Measurements from ENCODE around the gene ICOSLG. TPM values are rescaled to one million over a fixed set of nuclear protein-coding genes. Genes with fewer than 3 reads are reported as not detected.
A peak's percentile ranks its signal among the peaks of the same experiment; 100 is the strongest.
"Not testable (repeated sequence)": the region's sequence is repeated elsewhere in the genome, so short reads cannot be mapped to it uniquely, and the experiment has no call there.

The ICOSLG gene
- total RNA-seq, 2 experiments from 2014 or later: 1.1 to 1.7 TPM

- H3K36me3 Mint-ChIP-seq; H3K4me1 Mint-ChIP-seq; H3K9me3 Mint-ChIP-seq (ENCODE audit: low read depth); CTCF ChIA-PET; H3K27ac Mint-ChIP-seq; H3K4me3 Mint-ChIP-seq; H3K27me3 Mint-ChIP-seq: not testable (repeated sequence)
- peak; percentile 89 for DNase-seq
- peak; percentile 98 for ATAC-seq
Measured at GRCh38 chr21:44196212-44197155, 44.3 kb downstream of the ICOSLG start.

GRCh38 chr21:44194888-44195287, 45.9 kb downstream of the ICOSLG start:
- H3K4me3 Mint-ChIP-seq; CTCF ChIA-PET; H3K4me1 Mint-ChIP-seq; ATAC-seq; H3K27me3 Mint-ChIP-seq; H3K27ac Mint-ChIP-seq; H3K36me3 Mint-ChIP-seq; H3K9me3 Mint-ChIP-seq (ENCODE audit: low read depth); DNase-seq: not testable (repeated sequence)

- H3K27ac Mint-ChIP-seq; H3K4me1 Mint-ChIP-seq; CTCF ChIA-PET; H3K27me3 Mint-ChIP-seq; DNase-seq; H3K4me3 Mint-ChIP-seq; ATAC-seq; H3K36me3 Mint-ChIP-seq; H3K9me3 Mint-ChIP-seq (ENCODE audit: low read depth): not testable (repeated sequence)
Measured at GRCh38 chr21:44194451-44194850, 46.3 kb downstream of the ICOSLG start.

- H3K27ac Mint-ChIP-seq; DNase-seq; ATAC-seq; H3K27me3 Mint-ChIP-seq; H3K4me3 Mint-ChIP-seq; H3K36me3 Mint-ChIP-seq; CTCF ChIA-PET; H3K4me1 Mint-ChIP-seq; H3K9me3 Mint-ChIP-seq (ENCODE audit: low read depth): not testable (repeated sequence)
Measured at GRCh38 chr21:44193108-44193507, 47.6 kb downstream of the ICOSLG start.

GRCh38 chr21:44190349-44191271, 50.1 kb downstream of the ICOSLG start:
- ATAC-seq; H3K4me3 Mint-ChIP-seq; H3K27ac Mint-ChIP-seq; H3K36me3 Mint-ChIP-seq; H3K4me1 Mint-ChIP-seq; H3K9me3 Mint-ChIP-seq (ENCODE audit: low read depth); H3K27me3 Mint-ChIP-seq; CTCF ChIA-PET; DNase-seq: not testable (repeated sequence)

- H3K27me3 Mint-ChIP-seq; CTCF ChIA-PET; H3K27ac Mint-ChIP-seq; H3K4me1 Mint-ChIP-seq; H3K36me3 Mint-ChIP-seq; ATAC-seq; DNase-seq; H3K4me3 Mint-ChIP-seq; H3K9me3 Mint-ChIP-seq (ENCODE audit: low read depth): not testable (repeated sequence)
Measured at GRCh38 chr21:44184862-44185261, 55.9 kb downstream of the ICOSLG start.

- H3K4me3 Mint-ChIP-seq; CTCF ChIA-PET; ATAC-seq; DNase-seq; H3K27me3 Mint-ChIP-seq; H3K27ac Mint-ChIP-seq; H3K9me3 Mint-ChIP-seq (ENCODE audit: low read depth); H3K36me3 Mint-ChIP-seq; H3K4me1 Mint-ChIP-seq: not testable (repeated sequence)
Measured at GRCh38 chr21:44182202-44182601, 58.5 kb downstream of the ICOSLG start.

GRCh38 chr21:44181506-44181905, 59.2 kb downstream of the ICOSLG start:
- ATAC-seq; CTCF ChIA-PET; H3K36me3 Mint-ChIP-seq; H3K4me3 Mint-ChIP-seq; DNase-seq; H3K4me1 Mint-ChIP-seq; H3K9me3 Mint-ChIP-seq (ENCODE audit: low read depth); H3K27me3 Mint-ChIP-seq; H3K27ac Mint-ChIP-seq: not testable (repeated sequence)

GRCh38 chr21:44176127-44176526, 64.6 kb downstream of the ICOSLG start:
- H3K27ac Mint-ChIP-seq; H3K27me3 Mint-ChIP-seq; H3K9me3 Mint-ChIP-seq (ENCODE audit: low read depth); DNase-seq; ATAC-seq; H3K4me3 Mint-ChIP-seq; H3K36me3 Mint-ChIP-seq; H3K4me1 Mint-ChIP-seq; CTCF ChIA-PET: not testable (repeated sequence)

GRCh38 chr21:44175189-44175588, 65.6 kb downstream of the ICOSLG start:
- H3K27me3 Mint-ChIP-seq; H3K9me3 Mint-ChIP-seq (ENCODE audit: low read depth); ATAC-seq; CTCF ChIA-PET; DNase-seq; H3K4me3 Mint-ChIP-seq; H3K27ac Mint-ChIP-seq; H3K36me3 Mint-ChIP-seq; H3K4me1 Mint-ChIP-seq: not testable (repeated sequence)

Other genes with a start within 250 kb of the ICOSLG start
- gene TRAPPC10, start 228.6 kb downstream of the ICOSLG start, total RNA-seq: 10 to 100 TPM; 71.5 to 71.7 TPM
- 1 to 10 TPM; 9.3 to 9.6 TPM for gene PWP2, start 133.5 kb downstream of the ICOSLG start, total RNA-seq
- gene GATD3, start 107.3 kb downstream of the ICOSLG start, total RNA-seq: 10 to 100 TPM; 10.0 to 12.5 TPM
- not detected for gene DNMT3L, start 21.0 kb upstream of the ICOSLG start, total RNA-seq
- gene AIRE, start 44.9 kb upstream of the ICOSLG start, total RNA-seq: under 1 TPM; 0.06 to 0.33 TPM
- 100 to 1,000 TPM; 162 to 200 TPM for gene PFKL, start 59.1 kb upstream of the ICOSLG start, total RNA-seq
- gene CFAP410, start 98.4 kb upstream of the ICOSLG start, total RNA-seq: 10 to 100 TPM; 14.8 to 15.3 TPM
- gene TRPM2, start 112.7 kb upstream of the ICOSLG start, total RNA-seq: 10 to 100 TPM; 21.2 to 32.7 TPM
- 1 to 10 TPM; 2.3 to 3.9 TPM for gene LRRC3, start 214.6 kb upstream of the ICOSLG start, total RNA-seq

Data from activated CD8-positive, alpha-beta memory T cell treated with anti-CD3 and anti-CD28 coated beads, Interleukin-2, amount 10 ng/mL, durations not matched to agents 7 days and 5 days (primary cell).